PC-3 (cell line): Measurements from ENCODE around the gene P2RY4. TPM values are rescaled to one million over a fixed set of nuclear protein-coding genes. Genes with fewer than 3 reads are reported as not detected.

Experiments
- ATAC-seq: fragments of 200-7000 bp; cut with Tn5 transposase; 2 replicates; pipeline ENCODE4 v1.9.1; 2020; ENCODE audit warnings: mild to moderate bottlenecking, moderate library complexity
- BruUV-seq: library from RNA; stranded (reverse); fragments of 400-500 nt; replicated peaks from 2 replicates; lab custom pipeline; 2021; lab: Mats Ljungman, UMichigan
- CTCF ChIA-PET: fragments of 300-600 bp; sonication (Branson Sonifier 250); formaldehyde crosslinking; loops from one replicate; lab custom pipeline; 2022; ENCODE audit warnings: antibody characterized with exemption; lab: Charles Lee
- POLR2A ChIA-PET: fragments of 300-600 bp; sonication (Branson Sonifier 250); formaldehyde crosslinking; loops from one replicate; lab custom pipeline; 2022; ENCODE audit warnings: antibody characterized with exemption; ENCODE audit not compliant: unreplicated experiment; lab: Charles Lee
- DNase-seq: peaks from one replicate; pipeline ENCODE4 v3.0.0-alpha.2; 2015
- H2AFZ ChIP-seq: fragments of 300-600 bp; sonication (generic); 2 replicates; pipeline ENCODE4 v1.6.0; 2016; ENCODE audit warnings: antibody characterized with exemption, low read length
- H3F3A ChIP-seq: fragments of 300-600 bp; sonication (generic); one replicate; pipeline ENCODE4 v1.6.0; 2017; ENCODE audit warnings: antibody characterized with exemption, low read length, control low read depth, mild to moderate bottlenecking; ENCODE audit not compliant: unreplicated experiment
- H3K27ac ChIP-seq: fragments of 300-600 bp; sonication (generic); 2 replicates; pipeline ENCODE4 v1.5.1; 2016; ENCODE audit warnings: mild to moderate bottlenecking, low read length
- H3K27me3 ChIP-seq: fragments of 300-600 bp; sonication (generic); 2 replicates; pipeline ENCODE4 v1.6.1; 2016; ENCODE audit warnings: low read length, mixed read lengths
- H3K36me3 ChIP-seq: fragments of 300-600 bp; sonication (generic); 2 replicates; pipeline ENCODE4 v1.6.1; 2016; ENCODE audit warnings: low read depth, mixed run types, low read length, mixed read lengths
- H3K4me1 ChIP-seq: fragments of 300-600 bp; sonication (generic); 2 replicates; pipeline ENCODE4 v1.5.1; 2016; ENCODE audit warnings: low read length; ENCODE audit not compliant: insufficient read depth
- H3K4me2 ChIP-seq: fragments of 300-600 bp; sonication (generic); 2 replicates; pipeline ENCODE4 v1.6.0; 2016; ENCODE audit warnings: low read length
- H3K4me3 ChIP-seq: fragments of 300-600 bp; sonication (generic); 2 replicates; pipeline ENCODE4 v1.5.1; 2016; ENCODE audit warnings: mild to moderate bottlenecking, low read length, mixed read lengths
- H3K79me2 ChIP-seq: fragments of 300-600 bp; sonication (generic); 2 replicates; pipeline ENCODE4 v1.6.1; 2017; ENCODE audit warnings: low read length, mixed read lengths
- H3K9ac ChIP-seq: fragments of 300-600 bp; sonication (generic); 2 replicates; pipeline ENCODE4 v1.6.0; 2016; ENCODE audit warnings: mild to moderate bottlenecking, low read length
- H3K9me2 ChIP-seq: fragments of 300-600 bp; sonication (generic); replicated peaks from 2 replicates; pipeline ENCODE4 v1.6.1; 2016; ENCODE audit warnings: mixed run types, low read length, mixed read lengths
- H3K9me3 ChIP-seq: fragments of 300-600 bp; sonication (generic); 2 replicates; pipeline ENCODE4 v1.6.1; 2016; ENCODE audit warnings: low read length, mixed read lengths
- H4K20me1 ChIP-seq: fragments of 300-600 bp; sonication (generic); 2 replicates; pipeline ENCODE4 v1.6.1; 2016; ENCODE audit warnings: low read length, mixed read lengths
- EZH2 ChIP-seq: fragments of 300-600 bp; sonication (generic); IDR thresholded peaks from one replicate; pipeline ENCODE4 v1.6.1; 2017; ENCODE audit warnings: antibody characterized with exemption, mild to moderate bottlenecking, low read length; ENCODE audit not compliant: unreplicated experiment
- EZH2phosphoT487 ChIP-seq: fragments of 300-600 bp; sonication (generic); IDR thresholded peaks from 2 replicates; pipeline ENCODE4 v1.6.1; 2018; ENCODE audit warnings: mild to moderate bottlenecking, antibody characterized with exemption, low read length, borderline replicate concordance
- intact Hi-C: fragments of 100-400 bp; cut with micrococcal nuclease; formaldehyde crosslinking; loops from 2 replicates; pipeline ENCODE4 v1.9.0; 2023
- total RNA-seq: library from RNA; depleted of rRNA; stranded (reverse); fragments of >200 nt; gene quantifications from 2 replicates; pipeline ENCODE4 v1.2.3, GENCODE V29; 2014
- TF ChIP-seq, protein P1 (sequence below): fragments of 300-600 bp; sonication (generic); conservative IDR thresholded peaks from 2 replicates; pipeline ENCODE4 v1.5.1; 2017; ENCODE audit warnings: antibody characterized with exemption, low read depth, mild to moderate bottlenecking, low read length

Gene P2RY4
- total RNA-seq, 1 experiment from 2014 or later, result 0.62 TPM

DNA sequence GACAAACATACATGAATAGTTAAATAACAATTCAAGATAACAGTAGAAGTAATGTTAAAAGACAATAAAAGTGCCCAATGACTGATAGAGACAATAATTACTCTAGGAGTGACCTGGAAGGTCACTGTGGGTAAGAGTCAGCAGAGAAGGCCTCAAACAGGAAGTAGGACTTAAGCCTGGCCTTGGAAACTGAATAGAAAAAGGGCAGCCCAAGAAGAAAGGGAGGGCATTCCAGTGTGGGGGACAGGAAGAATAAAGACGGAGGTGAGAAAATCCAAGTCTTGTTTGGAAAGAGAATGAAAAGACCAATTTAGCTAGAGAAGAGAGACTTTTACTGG lies 6.0 kb downstream of the P2RY4 start:
- CTCF ChIA-PET, result no interaction called here
- Histone ChIP-seq H3K9me3 (no peaks in the 10 kb centered on the region), H3K4me2 (peak overlapping the region; percentile 48), H3K27ac (peak overlapping the region; percentile 94), H3K4me1 (peaks cover 35% of the 10 kb centered on the region), H3K36me3 (no peaks in the 10 kb centered on the region), H3K4me3 (no peak overlapping the region), H3K79me2 (no peaks in the 10 kb centered on the region), H3K9ac (peak overlapping the region; percentile 46; the same call in 1 of the 2 replicates), H4K20me1 (no peaks in the 10 kb centered on the region), H2AFZ (no peak overlapping the region), H3K27me3 (no peaks in the 10 kb centered on the region), H3F3A (no peaks in the 10 kb centered on the region), H3K9me2 (no peaks in the 10 kb centered on the region)
- intact Hi-C loops, result no loop called here
- POLR2A ChIA-PET, result no interaction called here
- TF ChIP-seq, protein P1, sequence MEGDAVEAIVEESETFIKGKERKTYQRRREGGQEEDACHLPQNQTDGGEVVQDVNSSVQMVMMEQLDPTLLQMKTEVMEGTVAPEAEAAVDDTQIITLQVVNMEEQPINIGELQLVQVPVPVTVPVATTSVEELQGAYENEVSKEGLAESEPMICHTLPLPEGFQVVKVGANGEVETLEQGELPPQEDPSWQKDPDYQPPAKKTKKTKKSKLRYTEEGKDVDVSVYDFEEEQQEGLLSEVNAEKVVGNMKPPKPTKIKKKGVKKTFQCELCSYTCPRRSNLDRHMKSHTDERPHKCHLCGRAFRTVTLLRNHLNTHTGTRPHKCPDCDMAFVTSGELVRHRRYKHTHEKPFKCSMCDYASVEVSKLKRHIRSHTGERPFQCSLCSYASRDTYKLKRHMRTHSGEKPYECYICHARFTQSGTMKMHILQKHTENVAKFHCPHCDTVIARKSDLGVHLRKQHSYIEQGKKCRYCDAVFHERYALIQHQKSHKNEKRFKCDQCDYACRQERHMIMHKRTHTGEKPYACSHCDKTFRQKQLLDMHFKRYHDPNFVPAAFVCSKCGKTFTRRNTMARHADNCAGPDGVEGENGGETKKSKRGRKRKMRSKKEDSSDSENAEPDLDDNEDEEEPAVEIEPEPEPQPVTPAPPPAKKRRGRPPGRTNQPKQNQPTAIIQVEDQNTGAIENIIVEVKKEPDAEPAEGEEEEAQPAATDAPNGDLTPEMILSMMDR, result no peak
- TF ChIP-seq EZH2phosphoT487 (no peak), EZH2 (no peak)
- DNase-seq (no peak), ATAC-seq (peak; percentile 55)
- BruUV-seq, result no TSS peak

DNA sequence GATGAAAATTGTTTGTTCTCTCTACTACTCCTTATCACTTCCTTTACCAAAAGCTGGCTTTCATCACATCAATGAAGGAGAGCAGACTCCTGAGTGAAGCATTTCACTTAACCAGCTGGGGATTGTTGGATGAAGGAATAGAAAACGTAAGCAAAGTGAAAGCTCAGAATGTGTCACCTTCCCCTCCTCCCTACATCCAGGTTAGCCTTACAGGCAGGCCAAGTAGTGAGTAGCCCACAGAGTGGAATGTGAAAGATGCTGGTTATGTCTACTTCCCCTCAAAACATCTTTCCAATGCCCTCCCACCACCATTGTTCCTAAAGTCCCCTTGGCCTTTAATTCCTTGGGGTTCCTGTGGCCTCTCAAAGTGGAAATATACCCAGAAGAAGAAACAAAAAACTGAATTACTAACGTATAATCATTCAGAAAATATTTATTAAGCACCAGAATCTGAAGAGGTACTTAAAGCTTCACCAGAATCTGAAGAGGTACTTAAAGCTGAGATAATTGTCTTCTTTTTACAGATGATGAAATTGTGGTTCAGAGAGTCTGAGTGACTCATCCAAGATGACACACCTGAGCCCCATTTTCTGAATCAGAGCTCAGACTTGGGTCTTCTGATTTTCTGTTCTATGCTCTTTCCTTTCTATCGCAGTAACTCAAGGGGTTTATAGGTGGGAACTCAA lies 6.5 kb downstream of the P2RY4 start:
- Histone ChIP-seq H3F3A (no peaks in the 10 kb centered on the region), H3K9me3 (no peaks in the 10 kb centered on the region), H3K4me3 (peak overlapping the region; percentile 2; the same call in 1 of the 2 replicates), H3K9me2 (no peaks in the 10 kb centered on the region), H4K20me1 (no peaks in the 10 kb centered on the region), H2AFZ (no peak overlapping the region), H3K4me2 (peak overlapping the region; percentile 48), H3K9ac (peak overlapping the region; percentile 46), H3K36me3 (no peaks in the 10 kb centered on the region), H3K4me1 (peaks cover 35% of the 10 kb centered on the region), H3K27me3 (no peaks in the 10 kb centered on the region), H3K27ac (peak overlapping the region; percentile 94), H3K79me2 (no peaks in the 10 kb centered on the region)
- peak; percentile 71 for DNase-seq
- peak; percentile 60 for ATAC-seq
- BruUV-seq, result TSS peak; percentile 51
- TF ChIP-seq EZH2 (no peak), EZH2phosphoT487 (no peak)
- ChIA-PET CTCF (interaction anchor here (0.6 to 1.0 kb wide), 2 partner anchors 9 to 120 kb away, joined by 3 to 4 read pairs; partner anchors contain the start of gene IGBP1), POLR2A (no interaction called here)
- intact Hi-C loops, result no loop called here

DNA sequence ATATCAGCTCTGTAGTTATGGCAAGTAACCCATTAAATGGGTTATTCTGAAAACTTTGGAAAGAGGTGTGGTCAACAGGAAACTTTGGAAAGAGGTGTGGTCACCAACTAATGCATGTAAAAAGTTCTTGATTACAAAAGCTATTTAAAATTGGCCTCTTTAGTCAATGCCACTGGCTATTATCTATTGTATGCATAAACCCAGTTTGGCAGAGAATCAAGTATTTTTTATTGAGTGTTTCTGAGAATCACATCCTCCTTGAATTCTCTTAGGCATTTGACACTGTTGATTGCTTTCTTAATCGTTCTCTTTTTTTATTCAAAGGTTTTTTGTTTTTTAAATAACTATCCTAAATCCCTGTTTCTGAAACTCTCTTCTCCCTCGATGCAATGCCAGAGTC lies 7.5 kb downstream of the P2RY4 start:
- Histone ChIP-seq H3K27me3 (no peaks in the 10 kb centered on the region), H3K27ac (peak overlapping the region; percentile 94), H3K9me3 (no peaks in the 10 kb centered on the region), H3K4me3 (no peak overlapping the region), H3K4me1 (peaks cover 42% of the 10 kb centered on the region), H3K36me3 (no peaks in the 10 kb centered on the region), H3K4me2 (peak overlapping the region; percentile 48; the same call in 1 of the 2 replicates), H3F3A (no peaks in the 10 kb centered on the region), H3K9ac (no peak overlapping the region), H3K9me2 (no peaks in the 10 kb centered on the region), H2AFZ (no peak overlapping the region), H3K79me2 (no peaks in the 10 kb centered on the region), H4K20me1 (no peaks in the 10 kb centered on the region)
- BruUV-seq, result no TSS peak
- POLR2A ChIA-PET, result no interaction called here
- ATAC-seq (peak; percentile 16; the same call in 1 of the 2 replicates), DNase-seq (peak; percentile 59)
- CTCF ChIA-PET, result interaction anchor here (0.6 kb wide), 1 partner anchor 21 kb away, joined by 4 read pairs; no protein-coding TSS in a partner anchor
- intact Hi-C loops, result no loop called here
- TF ChIP-seq EZH2phosphoT487, result no peak
- no peak for TF ChIP-seq EZH2
- TF ChIP-seq, protein P1, result no peak
